GM23248 (cell line): Measurements from ENCODE around the gene UST. TPM values are rescaled to one million over a fixed set of nuclear protein-coding genes. Genes with fewer than 3 reads are reported as not detected.

Experiments used
- DNase-seq: peaks from one replicate; pipeline ENCODE4 v3.0.0-alpha.2; 2015
- H2AFZ ChIP-seq: fragments of 200-600 bp; sonication (generic); 2 replicates; pipeline ENCODE4 v1.6.1; 2016; ENCODE audit warnings: antibody characterized with exemption
- H3F3A ChIP-seq: fragments of 200-600 bp; sonication (generic); 2 replicates; pipeline ENCODE4 v1.6.1; 2016; ENCODE audit warnings: mild to moderate bottlenecking, antibody characterized with exemption, mixed run types; ENCODE audit not compliant: insufficient read depth
- H3K27ac ChIP-seq: fragments of 200-600 bp; sonication (generic); 2 replicates; pipeline ENCODE4 v1.5.1; 2016; ENCODE audit warnings: mild to moderate bottlenecking
- H3K27me3 ChIP-seq: fragments of 200-600 bp; sonication (generic); replicated peaks from 2 replicates; pipeline ENCODE4 v1.6.1; 2016; ENCODE audit warnings: mild to moderate bottlenecking; ENCODE audit not compliant: insufficient read depth
- H3K36me3 ChIP-seq: fragments of 200-600 bp; sonication (generic); 2 replicates; pipeline ENCODE4 v1.6.1; 2016; ENCODE audit warnings: low read depth, mild to moderate bottlenecking
- H3K4me1 ChIP-seq: fragments of 200-600 bp; sonication (generic); 2 replicates; pipeline ENCODE4 v1.6.1; 2016; ENCODE audit warnings: mild to moderate bottlenecking; ENCODE audit not compliant: insufficient read depth
- H3K4me2 ChIP-seq: fragments of 200-600 bp; sonication (generic); one replicate; pipeline ENCODE4 v1.6.1; 2016; ENCODE audit warnings: mild to moderate bottlenecking; ENCODE audit not compliant: unreplicated experiment
- H3K4me3 ChIP-seq: fragments of 200-600 bp; sonication (generic); 2 replicates; pipeline ENCODE4 v1.5.1; 2016; ENCODE audit warnings: mild to moderate bottlenecking
- H3K79me2 ChIP-seq: fragments of 200-600 bp; sonication (generic); 2 replicates; pipeline ENCODE4 v1.6.1; 2016; ENCODE audit warnings: mild to moderate bottlenecking; ENCODE audit not compliant: insufficient read depth
- H3K9ac ChIP-seq: fragments of 200-600 bp; sonication (generic); 2 replicates; pipeline ENCODE4 v1.6.1; 2016; ENCODE audit warnings: mild to moderate bottlenecking
- H3K9me2 ChIP-seq: fragments of 200-600 bp; sonication (generic); 2 replicates; pipeline ENCODE4 v1.6.1; 2016; ENCODE audit warnings: mixed run types, mild to moderate bottlenecking, moderate library complexity; ENCODE audit not compliant: insufficient read depth
- H3K9me3 ChIP-seq: fragments of 200-600 bp; sonication (generic); one replicate; pipeline ENCODE4 v1.6.1; 2017; ENCODE audit warnings: low read depth
- H4K20me1 ChIP-seq: fragments of 200-600 bp; sonication (generic); 2 replicates; pipeline ENCODE4 v1.6.0; 2016; ENCODE audit not compliant: insufficient read depth
- EZH2 ChIP-seq: fragments of 200-600 bp; sonication (generic); IDR thresholded peaks from 2 replicates; pipeline ENCODE4 v1.6.1; 2018; ENCODE audit warnings: antibody characterized with exemption, mild to moderate bottlenecking; ENCODE audit not compliant: insufficient read depth, poor library complexity, severe bottlenecking
- EZH2phosphoT487 ChIP-seq: fragments of 200-600 bp; sonication (generic); IDR thresholded peaks from 2 replicates; pipeline ENCODE4 v1.6.1; 2018; ENCODE audit warnings: antibody characterized with exemption, moderate library complexity, mild to moderate bottlenecking, low read depth; ENCODE audit not compliant: insufficient read depth
- WGBS, 2 experiments: methylation state at CpG; one replicate each; pipeline ENCODE4 v1.1.6; 2015 to 2017; ENCODE audit warnings: low lambda C conversion rate in 2 of 2, low coverage in 1 of 2; ENCODE audit errors: missing lambda C conversion rate in 2 of 2; 5-methylcytosine and 5-hydroxymethylcytosine counted together
- in situ Hi-C: fragments of 300-500 bp; cut with MboI; formaldehyde crosslinking; loops from 2 replicates; pipeline ENCODE4 v1.15.0; 2020
- polyA plus RNA-seq: library from polyadenylated mRNA; unstranded; fragments of >200 nt; fragmentation: Nextera tagmentation; extraction: Ambion mirVana; gene quantifications from 2 replicates; pipeline ENCODE4 v1.2.1, GENCODE V29; 2016
- total RNA-seq: library from RNA; depleted of rRNA; stranded (reverse); fragments of >200 nt; shearing (Covaris generic); gene quantifications from 2 replicates; pipeline ENCODE4 v1.2.3, GENCODE V29; 2014

Gene UST
- total and polyA plus RNA-seq, 2 experiments from 2014 or later: 10.1 to 23.3 TPM

GRCh38 chr6:149065121-149065520 lies 318.3 kb downstream of the UST start:
- Histone ChIP-seq H3K27me3 (no peaks in the 10 kb centered on the region), H3K27ac (no peak overlapping the region), H3K9me2 (no peaks in the 10 kb centered on the region), H3K79me2 (no peaks in the 10 kb centered on the region), H2AFZ (no peak overlapping the region), H3K4me2 (no peak overlapping the region), H3K9ac (no peak overlapping the region), H3F3A (no peaks in the 10 kb centered on the region), H3K4me1 (no peaks in the 10 kb centered on the region), H3K36me3 (no peaks in the 10 kb centered on the region), H4K20me1 (no peaks in the 10 kb centered on the region), H3K9me3 (no peaks in the 10 kb centered on the region), H3K4me3 (no peak overlapping the region)
- in situ Hi-C loops: no loop called here
- DNase-seq: no peak
- no peak for TF ChIP-seq EZH2
- TF ChIP-seq EZH2phosphoT487: no peak
- WGBS, 2 experiments: 91 to 97% methylated on average over 4 of the region's 4 CpGs

- no peak overlapping the region for H3K9ac ChIP-seq
- no peaks in the 10 kb centered on the region for H3K79me2 ChIP-seq
- no peaks in the 10 kb centered on the region for H3K9me2 ChIP-seq
- H3K4me1 ChIP-seq: no peaks in the 10 kb centered on the region
- no peak overlapping the region for H3K4me3 ChIP-seq
- H3F3A ChIP-seq: no peaks in the 10 kb centered on the region
- no peaks in the 10 kb centered on the region for H3K27me3 ChIP-seq
- no peak for DNase-seq
- no peak overlapping the region for H2AFZ ChIP-seq
- no peak overlapping the region for H3K4me2 ChIP-seq
- H3K9me3 ChIP-seq: no peaks in the 10 kb centered on the region
- no peaks in the 10 kb centered on the region for H4K20me1 ChIP-seq
- H3K36me3 ChIP-seq: no peaks in the 10 kb centered on the region
- in situ Hi-C loops: no loop called here
- TF ChIP-seq EZH2: no peak
- TF ChIP-seq EZH2phosphoT487: no peak
- H3K27ac ChIP-seq: no peak overlapping the region
- 81 to 86% methylated on average over 8 of the region's 8 CpGs for WGBS, 2 experiments
Observed at GRCh38 chr6:149065658-149066556, 319.1 kb downstream of the UST start.

- no peak overlapping the region for H3K9ac ChIP-seq
- H3K36me3 ChIP-seq: no peaks in the 10 kb centered on the region
- H3K27me3 ChIP-seq: no peaks in the 10 kb centered on the region
- H3K4me1 ChIP-seq: peaks cover 10% of the 10 kb centered on the region; the same call in 1 of the 2 replicates
- H4K20me1 ChIP-seq: no peaks in the 10 kb centered on the region
- H3K27ac ChIP-seq: no peak overlapping the region
- no peak for TF ChIP-seq EZH2phosphoT487
- no peak for TF ChIP-seq EZH2
- H3K4me3 ChIP-seq: no peak overlapping the region
- H2AFZ ChIP-seq: no peak overlapping the region
- H3K79me2 ChIP-seq: no peaks in the 10 kb centered on the region
- DNase-seq: no peak
- H3K9me2 ChIP-seq: no peaks in the 10 kb centered on the region
- no peak overlapping the region for H3K4me2 ChIP-seq
- no peaks in the 10 kb centered on the region for H3F3A ChIP-seq
- in situ Hi-C loops: no loop called here
- WGBS, 2 experiments: 76 to 79% methylated on average over 4 of the region's 4 CpGs
- no peaks in the 10 kb centered on the region for H3K9me3 ChIP-seq
Observed at GRCh38 chr6:149071997-149072396, 325.2 kb downstream of the UST start.

GRCh38 chr6:149074832-149075258 lies 328.0 kb downstream of the UST start:
- no peak overlapping the region for H3K4me3 ChIP-seq
- no peak overlapping the region for H3K9ac ChIP-seq
- H3K27ac ChIP-seq: no peak overlapping the region
- H3K9me2 ChIP-seq: no peaks in the 10 kb centered on the region
- 100% methylated on average over 2 of the region's 2 CpGs for WGBS, 2 experiments
- no peak overlapping the region for H2AFZ ChIP-seq
- H3F3A ChIP-seq: peaks cover 9% of the 10 kb centered on the region; the same call in 1 of the 2 replicates
- peaks cover 17% of the 10 kb centered on the region for H3K4me1 ChIP-seq
- H3K27me3 ChIP-seq: no peaks in the 10 kb centered on the region
- H3K79me2 ChIP-seq: no peaks in the 10 kb centered on the region
- TF ChIP-seq EZH2 (no peak), EZH2phosphoT487 (no peak)
- DNase-seq: no peak
- no peaks in the 10 kb centered on the region for H3K36me3 ChIP-seq
- no peaks in the 10 kb centered on the region for H3K9me3 ChIP-seq
- H3K4me2 ChIP-seq: no peak overlapping the region
- H4K20me1 ChIP-seq: no peaks in the 10 kb centered on the region
- in situ Hi-C loops: no loop called here
